HEK293T (cell line): Measurements from ENCODE around the gene RYR1.

Source experiments
- BHLHE40 ChIP-seq: fragments of 450-650 bp; IDR thresholded peaks from 2 replicates; pipeline ENCODE4 v1.6.1; 2016; ENCODE audit warnings: mild to moderate bottlenecking, moderate library complexity, borderline replicate concordance
- ELF4 ChIP-seq: fragments of 450-650 bp; IDR thresholded peaks from 2 replicates; pipeline ENCODE4 v1.6.1; 2017; ENCODE audit warnings: antibody characterized with exemption
- FOXA1 ChIP-seq: fragments of 450-650 bp; IDR thresholded peaks from 2 replicates; pipeline ENCODE4 v1.6.1; 2016; ENCODE audit warnings: mild to moderate bottlenecking
- FOXK2 ChIP-seq: fragments of 450-650 bp; IDR thresholded peaks from 2 replicates; pipeline ENCODE4 v1.6.1; 2016; ENCODE audit warnings: mild to moderate bottlenecking
- FOXM1 ChIP-seq: fragments of 450-650 bp; IDR thresholded peaks from 2 replicates; pipeline ENCODE4 v1.6.1; 2017; ENCODE audit warnings: mild to moderate bottlenecking, borderline replicate concordance
- HDGF ChIP-seq: fragments of 450-650 bp; IDR thresholded peaks from 2 replicates; pipeline ENCODE4 v1.6.1; 2017; ENCODE audit warnings: antibody characterized with exemption, borderline replicate concordance
- LEF1 ChIP-seq: fragments of 450-650 bp; IDR thresholded peaks from 2 replicates; pipeline ENCODE4 v1.6.1; 2017; ENCODE audit warnings: mild to moderate bottlenecking, borderline replicate concordance
- NFRKB ChIP-seq: fragments of 450-650 bp; IDR thresholded peaks from 2 replicates; pipeline ENCODE4 v1.6.1; 2016; ENCODE audit warnings: mild to moderate bottlenecking, moderate library complexity
- SP1 ChIP-seq: fragments of 450-650 bp; IDR thresholded peaks from 2 replicates; pipeline ENCODE4 v1.6.1; 2017
- SUZ12 ChIP-seq: fragments of 450-650 bp; IDR thresholded peaks from 2 replicates; pipeline ENCODE4 v1.6.1; 2016; ENCODE audit warnings: mild to moderate bottlenecking
- TARDBP ChIP-seq: fragments of 450-650 bp; IDR thresholded peaks from 2 replicates; pipeline ENCODE4 v1.6.1; 2016
- TF ChIP-seq, protein P1 (sequence below): fragments of 450-650 bp; IDR thresholded peaks from 2 replicates; pipeline ENCODE4 v1.6.1; 2016

DNA sequence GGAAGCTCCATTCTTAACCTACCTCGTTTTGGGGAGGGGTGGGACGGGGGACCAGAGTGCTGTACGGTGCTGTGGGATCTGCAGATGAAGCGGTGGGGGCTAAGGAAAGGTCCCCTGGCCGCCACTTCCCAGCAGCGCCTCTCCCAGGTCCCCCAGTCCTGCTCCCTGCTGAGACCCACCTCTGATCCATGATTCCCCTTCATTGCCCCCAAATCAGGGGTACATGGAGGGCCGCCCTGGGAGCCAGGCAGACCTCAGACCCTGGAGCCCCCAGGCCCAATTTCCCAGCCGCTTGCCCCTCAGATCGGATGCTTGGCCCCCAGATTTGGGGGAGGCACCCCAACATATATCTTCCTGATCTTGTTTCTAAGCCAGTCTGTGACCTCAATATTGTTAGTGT lies 34.4 kb upstream of the RYR1 start:
- TF ChIP-seq SUZ12 (no peak), SP1 (no peak), BHLHE40 (no peak), FOXA1 (no peak), ELF4 (no peak), TARDBP (no peak), FOXM1 (no peak), LEF1 (no peak), FOXK2 (no peak), NFRKB (no peak), HDGF (no peak)
- TF ChIP-seq, protein P1, sequence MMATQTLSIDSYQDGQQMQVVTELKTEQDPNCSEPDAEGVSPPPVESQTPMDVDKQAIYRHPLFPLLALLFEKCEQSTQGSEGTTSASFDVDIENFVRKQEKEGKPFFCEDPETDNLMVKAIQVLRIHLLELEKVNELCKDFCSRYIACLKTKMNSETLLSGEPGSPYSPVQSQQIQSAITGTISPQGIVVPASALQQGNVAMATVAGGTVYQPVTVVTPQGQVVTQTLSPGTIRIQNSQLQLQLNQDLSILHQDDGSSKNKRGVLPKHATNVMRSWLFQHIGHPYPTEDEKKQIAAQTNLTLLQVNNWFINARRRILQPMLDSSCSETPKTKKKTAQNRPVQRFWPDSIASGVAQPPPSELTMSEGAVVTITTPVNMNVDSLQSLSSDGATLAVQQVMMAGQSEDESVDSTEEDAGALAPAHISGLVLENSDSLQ, result no peak
